ENCODE measurements around the gene SMG5.

- TF ChIP-seq CTCF (IDR thresholded peaks at IDR 0.05; ENCODE audit: insufficient read depth, low read length, poor library complexity, severe bottlenecking) = no peak
- no peak for TF ChIP-seq EZH2phosphoT487 (conservative IDR thresholded peaks at IDR 0.05; ENCODE audit: low read length)
These were observed 5.7 kb downstream of the SMG5 start for GRCh38 chr1:156276966-156277381.

Measured in SU-DHL-6 (cell line).